Thymus (tissue), 11 donors: Measurements from ENCODE around the gene BAIAP2L2. TPM values are rescaled to one million over a fixed set of nuclear protein-coding genes. Genes with fewer than 3 reads are reported as not detected.

ENCODE experiments used
- DNase-seq, 9 donors: peaks; one replicate each; pipeline ENCODE4 v3.0.0-alpha.2; 2013; ENCODE audit warnings: low spot score in 9 of 9, low read depth in 6 of 9, missing footprints in 1 of 9
- H3K27ac ChIP-seq, 2 donors: one replicate each; pipeline ENCODE4 v1.5.1; 2013; ENCODE audit warnings: control low read depth in 1 of 2, low read depth in 1 of 2, low read length in 1 of 2, mild to moderate bottlenecking in 1 of 2, moderate library complexity in 1 of 2
- H3K27me3 ChIP-seq, 2 donors: one replicate each; pipeline ENCODE4 v1.5.1; 2013; ENCODE audit warnings: low read length in 1 of 2; ENCODE audit not compliant: control insufficient read depth in 2 of 2, insufficient read depth in 1 of 2
- H3K36me3 ChIP-seq, 2 donors: one replicate each; pipeline ENCODE4 v1.5.1; 2013; ENCODE audit warnings: low read length in 1 of 2, mild to moderate bottlenecking in 1 of 2, moderate library complexity in 1 of 2; ENCODE audit not compliant: control insufficient read depth in 2 of 2, insufficient read depth in 2 of 2
- H3K4me1 ChIP-seq, 2 donors: one replicate each; pipeline ENCODE4 v1.5.1; 2013; ENCODE audit warnings: low read length in 2 of 2; ENCODE audit not compliant: control insufficient read depth in 2 of 2, insufficient read depth in 2 of 2
- H3K4me3 ChIP-seq, 2 donors: one replicate each; pipeline ENCODE4 v1.5.1; 2013; ENCODE audit warnings: low read length in 2 of 2, control low read depth in 1 of 2, mild to moderate bottlenecking in 1 of 2
- H3K9me3 ChIP-seq, 2 donors: one replicate each; pipeline ENCODE4 v1.5.1; 2013; ENCODE audit warnings: low read length in 1 of 2, mild to moderate bottlenecking in 1 of 2; ENCODE audit not compliant: control insufficient read depth in 2 of 2, insufficient read depth in 1 of 2
- WGBS: extraction: QIAGEN DNeasy Blood & Tissue Kit; methylation state at CpG from one replicate; pipeline ENCODE4 v1.1.7; 2013; 5-methylcytosine and 5-hydroxymethylcytosine counted together
- polyA plus RNA-seq: library from polyadenylated mRNA; stranded (reverse); fragments of 200-250 nt; gene quantifications from one replicate; pipeline ENCODE4 v1.2.3, GENCODE V29; 2013
- total RNA-seq: library from RNA; stranded (reverse); fragments of 120-200 nt; gene quantifications from one replicate; pipeline ENCODE4 v1.2.4, GENCODE V29; 2013
- donor health status: healthy.

BAIAP2L2 gene
- total and polyA plus RNA-seq, 2 donors = 0.33 to 3.5 TPM

GRCh38 chr22:38098410-38099249 is 11.9 kb downstream of the BAIAP2L2 start:
- Histone ChIP-seq H3K4me3 (no peak overlapping the region), H3K36me3 (no peaks in the 10 kb centered on the region), H3K27me3 (peaks cover 0 to 9% of the 10 kb centered on the region in 2 donors), H3K9me3 (no peaks in the 10 kb centered on the region), H3K27ac (no peak overlapping the region), H3K4me1 (no peaks in the 10 kb centered on the region)
- no peak for DNase-seq
- 93% methylated on average over 9 of the region's 9 CpGs for WGBS

GRCh38 chr22:38097557-38098409 is 12.7 kb downstream of the BAIAP2L2 start:
- H3K27me3 ChIP-seq = peaks cover 0 to 9% of the 10 kb centered on the region in 2 donors
- DNase-seq = no peak
- no peaks in the 10 kb centered on the region for H3K36me3 ChIP-seq
- H3K27ac ChIP-seq = no peak overlapping the region
- no peaks in the 10 kb centered on the region for H3K9me3 ChIP-seq
- no peak overlapping the region for H3K4me3 ChIP-seq
- 92% methylated on average over 31 of the region's 32 CpGs for WGBS
- no peaks in the 10 kb centered on the region for H3K4me1 ChIP-seq

- Histone ChIP-seq H3K36me3 (no peaks in the 10 kb centered on the region), H3K27me3 (peaks cover 0 to 9% of the 10 kb centered on the region in 2 donors), H3K4me3 (no peak overlapping the region), H3K4me1 (no peaks in the 10 kb centered on the region), H3K9me3 (no peaks in the 10 kb centered on the region), H3K27ac (no peak overlapping the region)
- WGBS = 97% methylated on average over 15 of the region's 15 CpGs
- no peak for DNase-seq
Observed at GRCh38 chr22:38097058-38097457, 13.4 kb downstream of the BAIAP2L2 start.

GRCh38 chr22:38089474-38089851 is 21.0 kb downstream of the BAIAP2L2 start:
- Histone ChIP-seq H3K4me1 (no peaks in the 10 kb centered on the region), H3K27ac (no peak overlapping the region), H3K9me3 (no peaks in the 10 kb centered on the region), H3K36me3 (peaks cover 0 to 5% of the 10 kb centered on the region in 2 donors), H3K27me3 (peaks cover 9 to 50% of the 10 kb centered on the region in 2 donors), H3K4me3 (no peak overlapping the region)
- WGBS = 42% methylated on average over 34 of the region's 34 CpGs
- DNase-seq = no peak

GRCh38 chr22:38088629-38089473 is 21.6 kb downstream of the BAIAP2L2 start:
- WGBS = 36% methylated on average over 84 of the region's 85 CpGs
- H3K9me3 ChIP-seq = no peaks in the 10 kb centered on the region
- DNase-seq = no peak
- H3K27ac ChIP-seq = no peak overlapping the region
- peaks cover 13 to 55% of the 10 kb centered on the region in 2 donors for H3K27me3 ChIP-seq
- no peaks in the 10 kb centered on the region for H3K4me1 ChIP-seq
- no peak overlapping the region for H3K4me3 ChIP-seq
- H3K36me3 ChIP-seq = peaks cover 0 to 5% of the 10 kb centered on the region in 2 donors

- no peaks in the 10 kb centered on the region for H3K9me3 ChIP-seq
- 98% methylated on average over 12 of the region's 12 CpGs for WGBS
- no peak overlapping the region for H3K27ac ChIP-seq
- H3K36me3 ChIP-seq = peaks cover 0 to 5% of the 10 kb centered on the region in 2 donors
- peaks cover 23 to 65% of the 10 kb centered on the region in 2 donors for H3K27me3 ChIP-seq
- DNase-seq = no peak
- no peaks in the 10 kb centered on the region for H3K4me1 ChIP-seq
- H3K4me3 ChIP-seq = no peak overlapping the region
Observed at GRCh38 chr22:38087855-38088254, 22.6 kb downstream of the BAIAP2L2 start.

- H3K27ac ChIP-seq = no peak overlapping the region
- H3K27me3 ChIP-seq = peaks cover 32 to 74% of the 10 kb centered on the region in 2 donors
- H3K9me3 ChIP-seq = no peaks in the 10 kb centered on the region
- H3K4me3 ChIP-seq = no peak overlapping the region
- no peak for DNase-seq
- H3K36me3 ChIP-seq = peaks cover 0 to 5% of the 10 kb centered on the region in 2 donors
- H3K4me1 ChIP-seq = peaks cover 0 to 6% of the 10 kb centered on the region in 2 donors
- 94% methylated on average over 13 of the region's 13 CpGs for WGBS
Observed at GRCh38 chr22:38086942-38087341, 23.5 kb downstream of the BAIAP2L2 start.

GRCh38 chr22:38086001-38086845 is 24.3 kb downstream of the BAIAP2L2 start:
- peaks cover 39 to 80% of the 10 kb centered on the region in 2 donors for H3K27me3 ChIP-seq
- H3K27ac ChIP-seq = no peak overlapping the region
- H3K9me3 ChIP-seq = no peaks in the 10 kb centered on the region
- H3K36me3 ChIP-seq = peaks cover 0 to 5% of the 10 kb centered on the region in 2 donors
- peaks cover 0 to 8% of the 10 kb centered on the region in 2 donors for H3K4me1 ChIP-seq
- no peak overlapping the region for H3K4me3 ChIP-seq
- no peak for DNase-seq
- 95% methylated on average over 25 of the region's 25 CpGs for WGBS
